Measurements from ENCODE around the gene LEF1. TPM values are rescaled to one million over a fixed set of nuclear protein-coding genes. Genes with fewer than 3 reads are reported as not detected.

The LEF1 gene
- total RNA-seq, 6 donors from 2014 or later, result 3.3 to 10.0 (median 5.6) TPM

DNA sequence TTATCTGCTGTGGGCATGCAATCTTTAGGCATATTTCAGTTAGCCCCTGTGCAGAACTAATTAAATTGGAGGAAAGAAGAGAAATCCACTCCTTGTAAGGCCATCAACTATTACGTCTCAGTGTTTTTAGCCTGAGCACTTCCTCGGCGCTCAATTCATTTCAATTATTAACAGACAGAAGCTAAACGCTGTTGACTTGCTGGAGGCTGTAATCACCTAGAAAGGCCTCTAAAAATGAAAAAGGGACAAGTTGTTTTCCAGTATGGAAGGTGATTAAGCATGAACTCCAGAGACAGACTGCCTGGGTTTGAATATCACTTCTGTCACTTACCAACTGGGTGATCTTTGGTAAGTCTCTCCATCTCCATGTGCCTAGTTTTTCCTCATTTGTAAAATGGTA is 59.6 kb downstream of the LEF1 start:
- H3K27ac ChIP-seq, result no peak overlapping the region
- H3K36me3 ChIP-seq, result no peaks in the 10 kb centered on the region
- 82 to 85% methylated on average over 4 of the region's 4 CpGs for WGBS, 2 donors
- no peaks in the 10 kb centered on the region for H3K4me1 ChIP-seq
- TF ChIP-seq EP300 (IDR thresholded peaks at IDR 0.05) (no peak), POLR2A (IDR thresholded peaks at IDR 0.05) (no peak), POLR2AphosphoS5 (IDR thresholded peaks at IDR 0.05) (no peak)
- TF ChIP-seq, protein P1, sequence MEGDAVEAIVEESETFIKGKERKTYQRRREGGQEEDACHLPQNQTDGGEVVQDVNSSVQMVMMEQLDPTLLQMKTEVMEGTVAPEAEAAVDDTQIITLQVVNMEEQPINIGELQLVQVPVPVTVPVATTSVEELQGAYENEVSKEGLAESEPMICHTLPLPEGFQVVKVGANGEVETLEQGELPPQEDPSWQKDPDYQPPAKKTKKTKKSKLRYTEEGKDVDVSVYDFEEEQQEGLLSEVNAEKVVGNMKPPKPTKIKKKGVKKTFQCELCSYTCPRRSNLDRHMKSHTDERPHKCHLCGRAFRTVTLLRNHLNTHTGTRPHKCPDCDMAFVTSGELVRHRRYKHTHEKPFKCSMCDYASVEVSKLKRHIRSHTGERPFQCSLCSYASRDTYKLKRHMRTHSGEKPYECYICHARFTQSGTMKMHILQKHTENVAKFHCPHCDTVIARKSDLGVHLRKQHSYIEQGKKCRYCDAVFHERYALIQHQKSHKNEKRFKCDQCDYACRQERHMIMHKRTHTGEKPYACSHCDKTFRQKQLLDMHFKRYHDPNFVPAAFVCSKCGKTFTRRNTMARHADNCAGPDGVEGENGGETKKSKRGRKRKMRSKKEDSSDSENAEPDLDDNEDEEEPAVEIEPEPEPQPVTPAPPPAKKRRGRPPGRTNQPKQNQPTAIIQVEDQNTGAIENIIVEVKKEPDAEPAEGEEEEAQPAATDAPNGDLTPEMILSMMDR (IDR thresholded peaks at IDR 0.05), result no peak
- DNase-seq (no peak), ATAC-seq (ENCODE audit: low FRiP score in 2 of 2) (no peak)
- H3K9me3 ChIP-seq, result no peaks in the 10 kb centered on the region
- no peaks in the 10 kb centered on the region for H3K27me3 ChIP-seq
- no peak overlapping the region for H3K4me3 ChIP-seq

GRCh38 chr4:108107729-108108382 is 60.9 kb downstream of the LEF1 start:
- no peak for ATAC-seq (ENCODE audit: low FRiP score in 2 of 2)

GRCh38 chr4:108107101-108107500 is 61.6 kb downstream of the LEF1 start:
- TF ChIP-seq, protein P1 (IDR thresholded peaks at IDR 0.05), result no peak
- TF ChIP-seq EP300 (IDR thresholded peaks at IDR 0.05) (no peak), POLR2AphosphoS5 (IDR thresholded peaks at IDR 0.05) (no peak), POLR2A (IDR thresholded peaks at IDR 0.05) (no peak)
- H3K27ac ChIP-seq, result no peak overlapping the region
- H3K4me3 ChIP-seq, result no peak overlapping the region
- no peaks in the 10 kb centered on the region for H3K36me3 ChIP-seq
- WGBS, 2 donors, result 71 to 73% methylated on average over 4 of the region's 4 CpGs
- no peak for DNase-seq
- ATAC-seq (ENCODE audit: low FRiP score in 2 of 2), result no peak
- no peaks in the 10 kb centered on the region for H3K9me3 ChIP-seq
- no peaks in the 10 kb centered on the region for H3K4me1 ChIP-seq
- H3K27me3 ChIP-seq, result no peaks in the 10 kb centered on the region

More at GRCh38 chr4:108107729-108108382, 60.9 kb downstream of the LEF1 start:
- TF ChIP-seq, protein P1 (IDR thresholded peaks at IDR 0.05), result no peak
- TF ChIP-seq POLR2AphosphoS5 (IDR thresholded peaks at IDR 0.05) (no peak), POLR2A (IDR thresholded peaks at IDR 0.05) (no peak), EP300 (IDR thresholded peaks at IDR 0.05) (no peak)
- Histone ChIP-seq H3K27me3 (no peaks in the 10 kb centered on the region), H3K4me1 (no peaks in the 10 kb centered on the region), H3K4me3 (no peak overlapping the region), H3K36me3 (no peaks in the 10 kb centered on the region), H3K9me3 (no peaks in the 10 kb centered on the region), H3K27ac (no peak overlapping the region)
- 88 to 90% methylated on average over 6 of the region's 6 CpGs for WGBS, 2 donors
- no peak for DNase-seq

- TF ChIP-seq, protein P1 (IDR thresholded peaks at IDR 0.05), result no peak
- no peak for TF ChIP-seq POLR2A (IDR thresholded peaks at IDR 0.05)
- TF ChIP-seq EP300 (IDR thresholded peaks at IDR 0.05), result no peak
- TF ChIP-seq POLR2AphosphoS5 (IDR thresholded peaks at IDR 0.05), result no peak
- DNase-seq, result no peak
These were observed 62.5 kb downstream of the LEF1 start for GRCh38 chr4:108106186-108106585.

More at GRCh38 chr4:108106186-108106585, 62.5 kb downstream of the LEF1 start:
- Histone ChIP-seq H3K9me3 (no peaks in the 10 kb centered on the region), H3K4me1 (no peaks in the 10 kb centered on the region), H3K4me3 (no peak overlapping the region), H3K27me3 (no peaks in the 10 kb centered on the region), H3K27ac (no peak overlapping the region), H3K36me3 (no peaks in the 10 kb centered on the region)
- no peak for ATAC-seq (ENCODE audit: low FRiP score in 2 of 2)
- WGBS, 2 donors, result 95 to 98% methylated on average over 3 of the region's 3 CpGs
